ENCODE measurements around the gene AGK. TPM values are rescaled to one million over a fixed set of nuclear protein-coding genes. Genes with fewer than 3 reads are reported as not detected.

AGK gene
- total RNA-seq, 1 experiment from 2014 or later = 32.6 TPM

- Histone ChIP-seq H3K9me3 (ENCODE audit: control insufficient read depth, insufficient read depth, low read depth, low read length) (no peaks in the 10 kb centered on the region), H3K4me1 (ENCODE audit: control insufficient read depth, insufficient read depth, low read length) (peaks cover 9% of the 10 kb centered on the region; the same call in 1 of the 2 replicates), H3K27ac (ENCODE audit: low read length) (no peak overlapping the region), H3K27me3 (ENCODE audit: control insufficient read depth, insufficient read depth, low read length) (no peaks in the 10 kb centered on the region), H3K4me3 (ENCODE audit: low read depth in 2 of 2, low read length in 2 of 2) (no peak overlapping the region), H3K36me3 (ENCODE audit: control insufficient read depth, insufficient read depth, low read length) (no peaks in the 10 kb centered on the region)
- POLR2A ChIA-PET = no interaction called here
- intact Hi-C loops (cut with micrococcal nuclease; ENCODE audit: unreplicated experiment) (no loop called here), in situ Hi-C loops (cut with HindIII; ENCODE audit: low pct_unique_long_range_greater_than_20kb, low sequenced_read_pairs) (no loop called here)
- CTCF ChIA-PET = no interaction called here
- ATAC-seq = no peak
- BruUV-seq (replicated peaks) = no TSS peak
- TF ChIP-seq SIN3A (IDR thresholded peaks at IDR 0.05; ENCODE audit: borderline replicate concordance, insufficient read depth, low read depth, low read length) (no peak), TCF7L2 (IDR thresholded peaks at IDR 0.05; ENCODE audit: low read depth, low read length) (no peak), CTCF (IDR thresholded peaks at IDR 0.05) (no peak), POLR2AphosphoS5 (IDR thresholded peaks at IDR 0.05; ENCODE audit: low read depth, low read length) (no peak), REST (IDR thresholded peaks at IDR 0.05; ENCODE audit: insufficient read depth in 1 of 2, low read depth in 2 of 2, low read length in 1 of 2) (no peak)
- no peak for DNase-seq (ENCODE audit: low read depth, low spot score)
These were observed 140.8 kb downstream of the AGK start for GRCh38 chr7:141691961-141692360.

GRCh38 chr7:141693082-141693481 lies 141.9 kb downstream of the AGK start:
- no peak for DNase-seq (ENCODE audit: low read depth, low spot score)
- no peaks in the 10 kb centered on the region for H3K36me3 ChIP-seq (ENCODE audit: control insufficient read depth, insufficient read depth, low read length)
- no peaks in the 10 kb centered on the region for H3K9me3 ChIP-seq (ENCODE audit: control insufficient read depth, insufficient read depth, low read depth, low read length)
- intact Hi-C loops (cut with micrococcal nuclease; ENCODE audit: unreplicated experiment) (no loop called here), in situ Hi-C loops (cut with HindIII; ENCODE audit: low pct_unique_long_range_greater_than_20kb, low sequenced_read_pairs) (no loop called here)
- BruUV-seq (replicated peaks) = no TSS peak
- peaks cover 9% of the 10 kb centered on the region; the same call in 1 of the 2 replicates for H3K4me1 ChIP-seq (ENCODE audit: control insufficient read depth, insufficient read depth, low read length)
- POLR2A ChIA-PET = no interaction called here
- ATAC-seq = no peak
- H3K27me3 ChIP-seq (ENCODE audit: control insufficient read depth, insufficient read depth, low read length) = no peaks in the 10 kb centered on the region
- no peak overlapping the region for H3K27ac ChIP-seq (ENCODE audit: low read length)
- H3K4me3 ChIP-seq (ENCODE audit: low read depth in 2 of 2, low read length in 2 of 2) = no peak overlapping the region
- TF ChIP-seq POLR2AphosphoS5 (IDR thresholded peaks at IDR 0.05; ENCODE audit: low read depth, low read length) (no peak), REST (IDR thresholded peaks at IDR 0.05; ENCODE audit: insufficient read depth in 1 of 2, low read depth in 2 of 2, low read length in 1 of 2) (no peak), CTCF (IDR thresholded peaks at IDR 0.05) (no peak), TCF7L2 (IDR thresholded peaks at IDR 0.05; ENCODE audit: low read depth, low read length) (no peak), SIN3A (IDR thresholded peaks at IDR 0.05; ENCODE audit: borderline replicate concordance, insufficient read depth, low read depth, low read length) (no peak)
- CTCF ChIA-PET = interaction anchor here (0.5 kb wide), 1 partner anchor 709 kb away, joined by 4 read pairs; no protein-coding TSS in a partner anchor

Measured in Panc1 (cell line).